Stimulated activated CD8-positive, alpha-beta memory T cell treated with anti-CD3 and anti-CD28 coated beads, Interleukin-12 subunit alpha, Interleukin-12 subunit beta, amount 100 ng/mL, for 1 hour (primary cell): Measurements from ENCODE around the gene TSC2.

Experiments
- DNase-seq: peaks from one replicate; pipeline ENCODE4 v3.0.0-alpha.2; 2020; ENCODE audit warnings: low read depth

Gene TSC2

GRCh38 chr16:2047330-2048115 lies at the start of gene TSC2, which contains the start of gene NTHL1:
TSC2 (plus strand) TSS chr16:2047985; CDS start chr16:2048616, 631 bp downstream.
NTHL1 (minus strand) TSS chr16:2047834; CDS start chr16:2047823, 11 bp downstream.
- DNase-seq = peak; percentile 88

- DNase-seq = no peak
Observed at GRCh38 chr16:1998360-1998835, 49.4 kb upstream of the TSC2 start.

GRCh38 chr16:1998852-1999801 lies 48.7 kb upstream of the TSC2 start:
- no peak for DNase-seq

DNA sequence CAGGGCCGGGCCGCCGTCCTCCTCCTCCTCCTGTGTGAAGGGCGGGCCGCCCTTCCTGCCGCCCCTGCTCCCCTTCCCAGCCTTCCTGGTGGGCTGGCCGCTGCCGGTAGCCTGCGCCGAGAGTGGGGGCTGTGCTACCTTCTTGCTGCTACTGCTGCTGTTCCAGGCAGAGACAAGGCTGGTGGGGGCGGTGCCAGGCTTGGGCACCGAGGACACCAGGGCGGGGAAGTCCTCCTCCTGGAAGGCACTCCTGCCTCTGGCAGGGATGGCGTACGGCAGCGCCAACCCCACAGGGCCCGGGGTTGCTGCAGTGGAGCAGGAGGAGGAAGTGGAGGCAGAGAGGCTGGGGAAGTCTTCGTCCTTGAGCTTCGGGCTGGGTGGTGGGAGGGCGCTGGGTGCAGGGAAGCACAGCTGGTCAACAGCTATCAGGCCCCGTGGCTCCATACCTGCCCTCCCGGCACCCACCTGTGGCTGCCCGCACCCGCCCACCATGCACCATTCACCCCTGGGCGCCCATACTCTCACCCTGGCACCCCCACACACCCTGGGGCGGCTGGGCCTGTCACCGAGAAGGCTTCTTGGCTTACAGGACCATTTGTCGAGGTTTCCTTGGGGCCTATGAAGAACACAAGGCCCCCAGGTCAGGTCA lies 47.8 kb upstream of the TSC2 start:
- no peak for DNase-seq

- no peak for DNase-seq
Observed at GRCh38 chr16:2001035-2001434, 46.8 kb upstream of the TSC2 start.

DNA sequence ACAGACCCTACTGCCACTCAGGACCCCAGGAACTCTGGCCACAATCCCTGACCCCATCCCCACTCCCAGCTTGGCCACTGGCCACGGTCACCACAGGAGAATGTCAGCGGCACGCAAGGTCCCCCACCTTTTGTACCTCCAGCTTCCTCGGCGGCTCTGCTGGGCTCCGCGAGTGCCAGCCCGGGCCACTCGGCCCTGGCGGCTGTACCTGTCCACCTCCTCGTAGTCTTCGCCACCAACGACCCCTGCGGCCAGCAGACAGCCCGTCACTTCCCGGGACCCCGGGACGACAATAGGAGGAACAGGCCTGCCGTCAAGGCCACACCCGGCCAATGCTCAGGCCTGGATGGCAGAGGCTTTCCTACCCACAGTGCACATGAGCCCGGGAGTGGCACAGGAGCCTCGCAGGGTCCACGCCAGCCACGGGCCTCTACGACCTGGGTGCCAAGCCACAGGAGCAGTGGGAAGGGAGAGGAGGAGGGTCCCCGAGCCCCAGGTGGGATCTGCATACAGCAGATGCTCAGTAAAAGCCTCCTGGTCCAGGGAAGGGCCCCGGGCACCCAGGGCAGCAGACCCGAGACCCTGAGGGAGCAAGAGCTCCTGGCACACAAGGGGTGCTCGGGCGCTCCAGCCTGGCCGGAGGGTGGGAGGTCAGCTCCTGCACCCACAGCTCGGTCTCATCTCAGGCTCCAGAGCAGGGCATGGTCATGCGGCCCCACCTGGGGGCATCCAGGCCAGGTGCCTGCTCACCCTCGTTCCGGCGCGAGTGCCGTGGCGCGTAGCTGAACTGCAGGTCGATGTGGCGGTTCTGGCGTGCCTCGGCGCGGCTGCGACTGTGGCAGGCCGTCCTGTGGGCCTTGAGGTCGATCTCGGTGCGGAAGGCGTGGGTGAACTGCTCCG lies 46.1 kb upstream of the TSC2 start:
- DNase-seq = no peak

GRCh38 chr16:2002406-2003230 lies 45.2 kb upstream of the TSC2 start:
- no peak for DNase-seq

GRCh38 chr16:2003231-2003826 lies 44.5 kb upstream of the TSC2 start:
- no peak for DNase-seq

- peak; percentile 69 for DNase-seq
Observed at GRCh38 chr16:2003827-2004641, 43.8 kb upstream of the TSC2 start.

- DNase-seq = no peak
Observed at GRCh38 chr16:2004795-2005517, 42.8 kb upstream of the TSC2 start.

DNA sequence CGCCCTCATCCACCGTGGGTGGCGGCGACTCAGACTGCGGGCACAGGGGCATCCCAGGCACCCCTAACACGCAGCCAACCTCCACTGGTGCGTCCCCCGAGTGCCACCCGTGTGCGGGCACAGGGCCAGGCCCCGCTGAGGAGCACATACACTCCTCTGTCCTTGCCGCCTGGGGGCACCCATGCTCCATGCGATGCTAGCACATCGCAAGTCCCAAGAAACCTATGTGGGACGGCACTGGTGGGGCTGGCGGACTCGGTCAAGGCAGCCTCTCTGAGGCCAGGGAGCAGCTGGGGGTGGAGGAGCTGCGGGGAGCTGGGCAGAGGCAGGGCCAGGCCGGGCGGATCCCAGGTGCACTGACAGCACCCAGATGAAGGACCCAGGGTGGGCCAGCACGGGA lies 42.1 kb upstream of the TSC2 start:
- no peak for DNase-seq

DNA sequence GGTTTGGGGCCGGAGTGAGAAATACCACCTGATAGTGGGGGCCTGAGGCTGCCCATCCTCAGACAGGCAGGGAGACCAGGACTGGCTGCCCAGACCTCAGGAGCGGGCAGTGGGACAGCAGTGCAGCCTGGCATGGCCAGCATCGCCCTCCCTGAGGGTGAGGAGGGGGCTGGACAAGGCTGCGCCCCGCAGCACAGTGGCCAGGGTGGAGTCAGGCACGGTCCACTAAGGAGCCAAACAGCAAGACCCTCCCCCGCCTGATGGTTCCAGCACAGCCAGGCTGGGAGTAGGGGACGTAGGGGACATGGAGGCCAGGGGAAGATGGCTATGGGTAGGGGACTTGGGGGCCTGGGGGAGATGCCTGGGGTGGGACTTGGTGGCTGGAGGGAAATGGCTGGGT lies 41.5 kb upstream of the TSC2 start:
- no peak for DNase-seq

GRCh38 chr16:2007081-2007836 lies 40.5 kb upstream of the TSC2 start:
- DNase-seq = no peak

GRCh38 chr16:2008009-2008526 lies 39.7 kb upstream of the TSC2 start:
- DNase-seq = no peak

DNA sequence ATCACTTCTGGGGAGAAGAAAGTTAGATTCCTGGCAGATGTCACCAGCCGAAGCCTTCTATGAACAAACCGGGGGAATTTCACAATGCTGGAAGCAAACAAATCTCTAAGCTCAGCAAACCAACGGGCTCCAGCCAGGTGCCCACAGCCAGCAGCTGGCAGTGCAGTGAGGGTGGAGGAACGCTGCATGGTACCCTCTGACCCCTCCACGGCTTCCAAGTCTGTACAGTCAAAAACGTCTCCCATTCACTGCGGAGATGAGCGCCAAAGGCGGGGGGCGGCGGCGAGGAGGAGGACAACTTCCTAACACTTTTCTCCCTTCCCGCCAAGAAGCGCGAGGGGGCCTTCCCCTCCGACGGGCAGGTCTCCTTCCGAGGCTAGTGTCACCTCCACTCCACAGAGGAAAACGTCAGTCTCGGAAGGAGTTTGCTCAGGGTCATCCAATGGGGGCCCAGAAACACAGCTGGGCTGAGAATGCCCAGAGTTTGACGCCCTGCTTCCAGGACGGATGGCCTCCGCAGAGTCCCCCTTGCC lies 39.1 kb upstream of the TSC2 start:
- no peak for DNase-seq

DNA sequence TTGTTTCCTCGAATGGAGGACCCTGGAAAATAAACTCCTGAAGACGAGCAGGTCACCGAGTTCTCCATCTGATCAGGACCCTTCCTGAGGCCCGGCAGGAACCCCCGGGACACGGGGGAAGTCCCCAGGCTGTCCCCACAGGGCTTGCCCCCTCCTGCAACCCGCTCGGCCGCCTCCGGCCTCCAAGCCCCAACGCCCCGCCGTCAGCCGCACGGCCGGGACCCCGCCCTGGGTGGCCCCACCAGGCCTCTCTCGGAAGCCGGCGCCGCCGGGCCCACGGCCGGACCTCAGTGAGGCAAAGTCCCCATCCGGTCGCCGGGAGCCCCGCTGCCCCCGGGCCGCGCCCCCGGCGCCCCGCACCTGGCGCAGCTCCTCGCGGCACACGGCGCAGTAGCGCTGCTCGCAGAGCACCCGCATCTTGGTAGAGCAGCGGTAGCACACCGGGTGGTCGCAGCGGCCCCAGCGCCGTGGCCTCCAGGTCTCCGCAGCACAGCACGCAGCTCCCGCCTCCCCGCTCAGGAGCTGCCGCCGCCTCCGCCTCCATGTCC lies 38.5 kb upstream of the TSC2 start:
- no peak for DNase-seq
